ENCODE results near the gene GTPBP2. TPM values are rescaled to one million over a fixed set of nuclear protein-coding genes. Genes with fewer than 3 reads are reported as not detected.

The GTPBP2 gene
- total RNA-seq, 1 experiment from 2014 or later: 70.8 TPM

- CTCF ChIA-PET: interaction anchor here (0.6 to 1.2 kb wide), 6 partner anchors 53 to 513 kb away, joined by 3 to 6 read pairs (median 4); no protein-coding TSS in a partner anchor
- H2AFZ ChIP-seq: no peak overlapping the region
- H3K27ac ChIP-seq: peak overlapping the region; percentile 43
Observed at GRCh38 chr6:43668151-43669028, 39.3 kb upstream of the GTPBP2 start.

GRCh38 chr6:43667245-43668150 lies 38.4 kb upstream of the GTPBP2 start:
- Histone ChIP-seq H3K9me3 (ENCODE audit: insufficient read depth, low read depth) (no peaks in the 10 kb centered on the region), H3K27ac (peak overlapping the region; percentile 43), H3K36me3 (ENCODE audit: low read depth) (0 out of 2 replicates have a peak, but pooled peaks cover 9% of the 10 kb centered on the region), H3K4me2 (peak overlapping the region; percentile 69), H3K9me2 (ENCODE audit: insufficient read depth) (no peaks in the 10 kb centered on the region), H3K4me3 (peak overlapping the region; percentile 25; the same call in 1 of the 2 replicates), H4K20me1 (ENCODE audit: insufficient read depth) (no peaks in the 10 kb centered on the region), H3K27me3 (ENCODE audit: insufficient read depth, low read depth) (no peaks in the 10 kb centered on the region), H3K4me1 (replicated peaks; ENCODE audit: insufficient read depth) (peaks cover 62% of the 10 kb centered on the region), H3K79me2 (ENCODE audit: low read depth) (no peaks in the 10 kb centered on the region), H3F3A (ENCODE audit: insufficient read depth, low read depth) (peaks cover 33% of the 10 kb centered on the region), H2AFZ (no peak overlapping the region)
- peak; percentile 94 for TF ChIP-seq CTCF (conservative IDR thresholded peaks at IDR 0.05)
- no peak for TF ChIP-seq EZH2 (IDR thresholded peaks at IDR 0.05; ENCODE audit: low read depth)
- intact Hi-C loops (cut with micrococcal nuclease; ENCODE audit: unreplicated experiment): loop anchor here (1.0 to 5.0 kb wide), 8 partner anchors 31 to 670 kb away; no protein-coding TSS in a partner anchor
- peak; percentile 61 to 86 for DNase-seq
- CTCF ChIA-PET: interaction anchor here (0.6 to 1.2 kb wide), 6 partner anchors 54 to 412 kb away, joined by 3 to 11 read pairs (median 4); partner anchors contain the start of gene VEGFA
- TSS peak; percentile 13 for BruUV-seq (replicated peaks)
- POLR2A ChIA-PET (ENCODE audit: unreplicated experiment): interaction anchor here (0.6 to 0.8 kb wide), 3 partner anchors 20 to 230 kb away, joined by 5 read pairs; partner anchors contain the start of gene MRPS18A

More at GRCh38 chr6:43668151-43669028, 39.3 kb upstream of the GTPBP2 start:
- TF ChIP-seq EZH2 (IDR thresholded peaks at IDR 0.05; ENCODE audit: low read depth) (no peak), CTCF (conservative IDR thresholded peaks at IDR 0.05) (peak; percentile 72)
- no peaks in the 10 kb centered on the region for H3K9me2 ChIP-seq (ENCODE audit: insufficient read depth)
- POLR2A ChIA-PET (ENCODE audit: unreplicated experiment): interaction anchor here (0.5 to 0.8 kb wide), 3 partner anchors 20 to 229 kb away, joined by 5 read pairs; partner anchors contain the start of gene MRPS18A
- peak overlapping the region; percentile 69 for H3K4me2 ChIP-seq
- H3K79me2 ChIP-seq (ENCODE audit: low read depth): no peaks in the 10 kb centered on the region
- peaks cover 62% of the 10 kb centered on the region for H3K4me1 ChIP-seq (replicated peaks; ENCODE audit: insufficient read depth)
- 0 out of 2 replicates have a peak, but pooled peaks cover 9% of the 10 kb centered on the region for H3K36me3 ChIP-seq (ENCODE audit: low read depth)
- no peaks in the 10 kb centered on the region for H3K9me3 ChIP-seq (ENCODE audit: insufficient read depth, low read depth)
- peak overlapping the region; percentile 25; the same call in 1 of the 2 replicates for H3K4me3 ChIP-seq
- intact Hi-C loops (cut with micrococcal nuclease; ENCODE audit: unreplicated experiment): loop anchor here (1.0 to 5.0 kb wide), 7 partner anchors 30 to 669 kb away; no protein-coding TSS in a partner anchor
- DNase-seq: peak; percentile 79 to 86
- H3K27me3 ChIP-seq (ENCODE audit: insufficient read depth, low read depth): no peaks in the 10 kb centered on the region
- no TSS peak for BruUV-seq (replicated peaks)
- H3F3A ChIP-seq (ENCODE audit: insufficient read depth, low read depth): peaks cover 33% of the 10 kb centered on the region
- H4K20me1 ChIP-seq (ENCODE audit: insufficient read depth): no peaks in the 10 kb centered on the region

Measured in PC-9 (cell line).